ENCODE data around the gene YPEL4. TPM values are rescaled to one million over a fixed set of nuclear protein-coding genes. Genes with fewer than 3 reads are reported as not detected.

YPEL4 gene
- total RNA-seq, 5 donors from 2014 or later (not counting 1 experiment from before 2014, with no cell fraction given), result 1.8 to 13.5 (median 11.1) TPM

GRCh38 chr11:57620467-57620866, 29.2 kb downstream of the YPEL4 start:
- H3K4me3 Mint-ChIP-seq, result no peak overlapping the region
- peaks cover 0 to 5% (median 1%) of the 10 kb centered on the region in 3 donors for H3K9me3 Mint-ChIP-seq
- Histone ChIP-seq H3K9me3 (no peaks in the 10 kb centered on the region), H3K4me3 (ENCODE audit: control insufficient read depth in 1 of 2, extremely low read depth in 1 of 2, low read length in 1 of 2) (no peak overlapping the region), H3K27ac (ENCODE audit: low read length) (no peak overlapping the region), H3K27me3 (replicated peaks in 1 of 2; ENCODE audit: control insufficient read depth in 2 of 2, extremely low read depth in 1 of 2, insufficient read depth in 2 of 2, low read length in 1 of 2) (peaks cover 0 to 12% of the 10 kb centered on the region in 2 experiments), H3K4me1 (ENCODE audit: control insufficient read depth in 1 of 2, extremely low read depth in 1 of 2, insufficient read depth in 2 of 2, low read length in 2 of 2) (no peaks in the 10 kb centered on the region), H3K36me3 (ENCODE audit: control insufficient read depth in 2 of 2, extremely low read depth in 1 of 2, insufficient read depth in 1 of 2, low read length in 1 of 2) (no peaks in the 10 kb centered on the region)
- ATAC-seq (replicated peaks in 1 of 4) (no peak), DNase-seq (no peak)
- no peaks in the 10 kb centered on the region for H3K4me1 Mint-ChIP-seq
- peaks cover 9 to 12% of the 10 kb centered on the region in 2 donors for H3K27me3 Mint-ChIP-seq
- no peaks in the 10 kb centered on the region for H3K36me3 Mint-ChIP-seq
- POLR2A ChIA-PET, result interaction anchor here in 1 of 2 donors (0.5 kb wide), 1 partner anchor 129 kb away, joined by 3 read pairs; no protein-coding TSS in a partner anchor
- CTCF ChIA-PET, result interaction anchor here in 1 of 2 donors (0.6 kb wide), 1 partner anchor 22 kb away, joined by 4 read pairs; no protein-coding TSS in a partner anchor
- no peak overlapping the region for H3K27ac Mint-ChIP-seq

GRCh38 chr11:57619331-57619730, 30.4 kb downstream of the YPEL4 start:
- H3K4me3 ChIP-seq (ENCODE audit: control insufficient read depth in 1 of 2, extremely low read depth in 1 of 2, low read length in 1 of 2), result no peak overlapping the region
- no peak overlapping the region for H3K27ac ChIP-seq (ENCODE audit: low read length)
- DNase-seq (no peak), ATAC-seq (replicated peaks in 1 of 4) (no peak)
- POLR2A ChIA-PET, result no interaction called here
- H3K4me1 Mint-ChIP-seq, result no peaks in the 10 kb centered on the region
- WGBS (ENCODE audit: insufficient coverage), result no CpG with 5 or more reads among the region's 2 CpGs
- peaks cover 0 to 12% of the 10 kb centered on the region in 2 experiments for H3K27me3 ChIP-seq (replicated peaks in 1 of 2; ENCODE audit: control insufficient read depth in 2 of 2, extremely low read depth in 1 of 2, insufficient read depth in 2 of 2, low read length in 1 of 2)
- CTCF ChIA-PET, result interaction anchor here in 1 of 2 donors (0.7 kb wide), 1 partner anchor 1010 kb away, joined by 4 read pairs; no protein-coding TSS in a partner anchor
- H3K36me3 Mint-ChIP-seq, result no peaks in the 10 kb centered on the region
- H3K36me3 ChIP-seq (ENCODE audit: control insufficient read depth in 2 of 2, extremely low read depth in 1 of 2, insufficient read depth in 1 of 2, low read length in 1 of 2), result no peaks in the 10 kb centered on the region
- H3K9me3 ChIP-seq, result no peaks in the 10 kb centered on the region
- H3K27me3 Mint-ChIP-seq, result peaks cover 9 to 12% of the 10 kb centered on the region in 2 donors
- H3K27ac Mint-ChIP-seq, result no peak overlapping the region
- no peaks in the 10 kb centered on the region for H3K4me1 ChIP-seq (ENCODE audit: control insufficient read depth in 1 of 2, extremely low read depth in 1 of 2, insufficient read depth in 2 of 2, low read length in 2 of 2)
- no peak overlapping the region for H3K4me3 Mint-ChIP-seq
- peaks cover 0 to 5% (median 1%) of the 10 kb centered on the region in 3 donors for H3K9me3 Mint-ChIP-seq

- Mint-ChIP-seq H3K9me3 (peaks cover 0 to 5% (median 1%) of the 10 kb centered on the region in 3 donors), H3K27ac (no peak overlapping the region), H3K27me3 (peaks cover 9 to 12% of the 10 kb centered on the region in 2 donors), H3K4me3 (no peak overlapping the region), H3K4me1 (no peaks in the 10 kb centered on the region), H3K36me3 (no peaks in the 10 kb centered on the region)
- ChIA-PET POLR2A (interaction anchor here in 1 of 2 donors (0.7 kb wide), 1 partner anchor 287 kb away, joined by 4 read pairs; no protein-coding TSS in a partner anchor), CTCF (interaction anchor here in 1 of 2 donors (0.5 kb wide), 1 partner anchor 28 kb away, joined by 4 read pairs; no protein-coding TSS in a partner anchor)
- no peak overlapping the region for H3K27ac ChIP-seq (ENCODE audit: low read length)
- WGBS (ENCODE audit: insufficient coverage), result 89% methylated on average over 1 of the region's 2 CpGs
- DNase-seq (no peak), ATAC-seq (replicated peaks in 1 of 4) (no peak)
- no peaks in the 10 kb centered on the region for H3K9me3 ChIP-seq
- H3K36me3 ChIP-seq (ENCODE audit: control insufficient read depth in 2 of 2, extremely low read depth in 1 of 2, insufficient read depth in 1 of 2, low read length in 1 of 2), result no peaks in the 10 kb centered on the region
- H3K27me3 ChIP-seq (replicated peaks in 1 of 2; ENCODE audit: control insufficient read depth in 2 of 2, extremely low read depth in 1 of 2, insufficient read depth in 2 of 2, low read length in 1 of 2), result peaks cover 0 to 12% of the 10 kb centered on the region in 2 experiments
- no peak overlapping the region for H3K4me3 ChIP-seq (ENCODE audit: control insufficient read depth in 1 of 2, extremely low read depth in 1 of 2, low read length in 1 of 2)
- H3K4me1 ChIP-seq (ENCODE audit: control insufficient read depth in 1 of 2, extremely low read depth in 1 of 2, insufficient read depth in 2 of 2, low read length in 2 of 2), result no peaks in the 10 kb centered on the region
Observed at GRCh38 chr11:57618438-57618837, 31.3 kb downstream of the YPEL4 start.

GRCh38 chr11:57616595-57616994, 33.1 kb downstream of the YPEL4 start:
- WGBS (ENCODE audit: insufficient coverage), result no CpG with 5 or more reads among the region's 3 CpGs
- Mint-ChIP-seq H3K27ac (no peak overlapping the region), H3K4me1 (no peaks in the 10 kb centered on the region), H3K36me3 (no peaks in the 10 kb centered on the region), H3K27me3 (peaks cover 8 to 10% of the 10 kb centered on the region in 2 donors), H3K4me3 (no peak overlapping the region), H3K9me3 (peaks cover 0 to 5% (median 1%) of the 10 kb centered on the region in 3 donors)
- Histone ChIP-seq H3K9me3 (no peaks in the 10 kb centered on the region), H3K36me3 (ENCODE audit: control insufficient read depth in 2 of 2, extremely low read depth in 1 of 2, insufficient read depth in 1 of 2, low read length in 1 of 2) (no peaks in the 10 kb centered on the region), H3K4me3 (ENCODE audit: control insufficient read depth in 1 of 2, extremely low read depth in 1 of 2, low read length in 1 of 2) (no peak overlapping the region), H3K4me1 (ENCODE audit: control insufficient read depth in 1 of 2, extremely low read depth in 1 of 2, insufficient read depth in 2 of 2, low read length in 2 of 2) (no peaks in the 10 kb centered on the region), H3K27ac (ENCODE audit: low read length) (no peak overlapping the region), H3K27me3 (replicated peaks in 1 of 2; ENCODE audit: control insufficient read depth in 2 of 2, extremely low read depth in 1 of 2, insufficient read depth in 2 of 2, low read length in 1 of 2) (peaks cover 0 to 7% of the 10 kb centered on the region in 2 experiments)
- POLR2A ChIA-PET, result no interaction called here
- ATAC-seq (replicated peaks in 1 of 4), result no peak
- DNase-seq, result no peak
- CTCF ChIA-PET, result no interaction called here

- no peaks in the 10 kb centered on the region for H3K36me3 ChIP-seq (ENCODE audit: control insufficient read depth in 2 of 2, extremely low read depth in 1 of 2, insufficient read depth in 1 of 2, low read length in 1 of 2)
- peaks cover 8 to 10% of the 10 kb centered on the region in 2 donors for H3K27me3 Mint-ChIP-seq
- no CpG with 5 or more reads among the region's 1 CpG for WGBS (ENCODE audit: insufficient coverage)
Observed at GRCh38 chr11:57615308-57615707, 34.4 kb downstream of the YPEL4 start.

GRCh38 chr11:57614234-57614772, 35.4 kb downstream of the YPEL4 start:
- no peak for DNase-seq
- CTCF ChIA-PET, result interaction anchor here in 1 of 2 donors (0.6 kb wide), 1 partner anchor 364 kb away, joined by 3 read pairs; no protein-coding TSS in a partner anchor
- POLR2A ChIA-PET, result no interaction called here
- WGBS (ENCODE audit: insufficient coverage), result 66% methylated on average over 10 of the region's 10 CpGs
- Mint-ChIP-seq H3K36me3 (no peaks in the 10 kb centered on the region), H3K27me3 (peaks cover 8 to 10% of the 10 kb centered on the region in 2 donors), H3K4me3 (no peak overlapping the region), H3K9me3 (peaks cover 0 to 1% (median 0%) of the 10 kb centered on the region in 3 donors), H3K27ac (no peak overlapping the region), H3K4me1 (no peaks in the 10 kb centered on the region)
- Histone ChIP-seq H3K9me3 (no peaks in the 10 kb centered on the region), H3K4me3 (ENCODE audit: control insufficient read depth in 1 of 2, extremely low read depth in 1 of 2, low read length in 1 of 2) (no peak overlapping the region), H3K27ac (ENCODE audit: low read length) (no peak overlapping the region), H3K36me3 (ENCODE audit: control insufficient read depth in 2 of 2, extremely low read depth in 1 of 2, insufficient read depth in 1 of 2, low read length in 1 of 2) (no peaks in the 10 kb centered on the region), H3K4me1 (ENCODE audit: control insufficient read depth in 1 of 2, extremely low read depth in 1 of 2, insufficient read depth in 2 of 2, low read length in 2 of 2) (no peaks in the 10 kb centered on the region), H3K27me3 (replicated peaks in 1 of 2; ENCODE audit: control insufficient read depth in 2 of 2, extremely low read depth in 1 of 2, insufficient read depth in 2 of 2, low read length in 1 of 2) (peaks cover 0 to 8% of the 10 kb centered on the region in 2 experiments)
- ATAC-seq (replicated peaks in 1 of 4), result no peak

More at GRCh38 chr11:57615308-57615707, 34.4 kb downstream of the YPEL4 start:
- Mint-ChIP-seq H3K36me3 (no peaks in the 10 kb centered on the region), H3K4me1 (no peaks in the 10 kb centered on the region), H3K9me3 (peaks cover 0 to 1% (median under 1%) of the 10 kb centered on the region in 3 donors), H3K4me3 (no peak overlapping the region), H3K27ac (no peak overlapping the region)
- ChIA-PET CTCF (interaction anchor here in 1 of 2 donors (0.6 kb wide), 1 partner anchor 43 kb away, joined by 3 read pairs; no protein-coding TSS in a partner anchor), POLR2A (interaction anchor here in 1 of 2 donors (0.7 kb wide), 1 partner anchor 1042 kb away, joined by 3 read pairs; no protein-coding TSS in a partner anchor)
- DNase-seq (no peak), ATAC-seq (replicated peaks in 1 of 4) (no peak)
- H3K27ac ChIP-seq (ENCODE audit: low read length), result no peak overlapping the region
- H3K27me3 ChIP-seq (replicated peaks in 1 of 2; ENCODE audit: control insufficient read depth in 2 of 2, extremely low read depth in 1 of 2, insufficient read depth in 2 of 2, low read length in 1 of 2), result peaks cover 0 to 8% of the 10 kb centered on the region in 2 experiments
- H3K4me3 ChIP-seq (ENCODE audit: control insufficient read depth in 1 of 2, extremely low read depth in 1 of 2, low read length in 1 of 2), result no peak overlapping the region
- no peaks in the 10 kb centered on the region for H3K9me3 ChIP-seq
- no peaks in the 10 kb centered on the region for H3K4me1 ChIP-seq (ENCODE audit: control insufficient read depth in 1 of 2, extremely low read depth in 1 of 2, insufficient read depth in 2 of 2, low read length in 2 of 2)
